HCT116 (cell line): Measurements from ENCODE around the gene FSHR. TPM values are rescaled to one million over a fixed set of nuclear protein-coding genes. Genes with fewer than 3 reads are reported as not detected.

ENCODE experiments used
- ATAC-seq: fragments of 200-7000 bp; cut with Tn5 transposase; 2 replicates; pipeline ENCODE4 v1.9.1; 2020; ENCODE audit warnings: mild to moderate bottlenecking, moderate library complexity
- BruUV-seq: library from RNA; stranded (reverse); fragments of 400-500 nt; replicated peaks from 2 replicates; lab custom pipeline; 2021; lab: Mats Ljungman, UMichigan
- CTCF ChIA-PET: fragments of 300-600 bp; sonication (Branson Sonifier 250); formaldehyde crosslinking; loops from one replicate; lab custom pipeline; 2021; ENCODE audit warnings: antibody characterized with exemption; lab: Charles Lee
- POLR2A ChIA-PET: fragments of 300-600, 350-600 bp; sonication (Branson Sonifier 250); formaldehyde crosslinking; loops from one replicate; lab custom pipeline; 2021; ENCODE audit warnings: antibody characterized with exemption; lab: Charles Lee
- RAD21 ChIA-PET, 2 experiments: fragments of 300-600 bp; sonication (Branson Sonifier 250); formaldehyde crosslinking; loops; one replicate each; lab custom pipeline; 2023; ENCODE audit warnings: low total read pairs in 2 of 2; ENCODE audit not compliant: uncharacterized antibody in 2 of 2, unreplicated experiment in 2 of 2, low non-redundant PET in 1 of 2; lab: Charles Lee
- DNase-seq: peaks from one replicate; pipeline ENCODE4 v3.0.0-alpha.2; 2010; ENCODE audit warnings: low read depth, low spot score
- H2AFZ ChIP-seq: fragments of 200-600 bp; shearing (Covaris generic), sonication (generic); 2 replicates; pipeline ENCODE4 v1.6.1; 2017; ENCODE audit warnings: low read depth, mixed run types, mixed read lengths, antibody characterized with exemption, low read length; ENCODE audit not compliant: poor library complexity, severe bottlenecking
- H3K27ac ChIP-seq: 2 replicates; pipeline ENCODE4 v1.5.1; 2012; ENCODE audit warnings: low read depth, low read length
- H3K27me3 ChIP-seq: fragments of 200-600 bp; sonication (generic); 2 replicates; pipeline ENCODE4 v1.6.1; 2016; ENCODE audit warnings: mixed run types, low read length, mixed read lengths; ENCODE audit not compliant: insufficient read depth
- H3K36me3 ChIP-seq, 2 experiments: fragments of 200-500 bp in 1 of 2; fragments of 200-600 bp in 1 of 2; sonication (Bioruptor generic) in 1 of 2; sonication (generic) in 1 of 2; 2 replicates each; pipeline versions ENCODE4 v1.5.1 to v1.6.1; 2014 to 2016; ENCODE audit warnings: low read length in 2 of 2, inconsistent platforms in 1 of 2, mixed read lengths in 1 of 2, mixed run types in 1 of 2; ENCODE audit not compliant: insufficient read depth in 2 of 2, control insufficient read depth in 1 of 2
- H3K4me1 ChIP-seq, 2 experiments: fragments of 200-600 bp in 1 of 2; sonication (generic) in 1 of 2; 2 replicates each; pipeline versions ENCODE4 v1.5.1 to v1.6.1; 2012 to 2017; ENCODE audit warnings: low read length in 2 of 2, inconsistent platforms in 1 of 2, mild to moderate bottlenecking in 1 of 2, mixed read lengths in 1 of 2, mixed run types in 1 of 2, moderate library complexity in 1 of 2; ENCODE audit not compliant: insufficient read depth in 2 of 2, control insufficient read depth in 1 of 2
- H3K4me2 ChIP-seq: fragments of 200-600 bp; sonication (generic); 2 replicates; pipeline ENCODE4 v1.6.1; 2017; ENCODE audit warnings: mixed run types, low read length, mixed read lengths
- H3K4me3 ChIP-seq, 2 experiments: fragments of 200-600 bp in 1 of 2; sonication (generic) in 1 of 2; replicated peaks in 1 of 2; 2 replicates each; pipeline ENCODE4 v1.5.1; 2011 to 2016; ENCODE audit warnings: low read length in 2 of 2, control low read depth in 1 of 2, low read depth in 1 of 2, mild to moderate bottlenecking in 1 of 2, mixed read lengths in 1 of 2, mixed run types in 1 of 2
- H3K79me2 ChIP-seq: fragments of 200-600 bp; sonication (generic); 2 replicates; pipeline ENCODE4 v1.6.1; 2017; ENCODE audit warnings: mild to moderate bottlenecking, mixed run types, low read length, moderate library complexity, mixed read lengths; ENCODE audit not compliant: insufficient read depth
- H3K9ac ChIP-seq: fragments of 200-600 bp; sonication (generic); 2 replicates; pipeline ENCODE4 v1.6.1; 2016; ENCODE audit warnings: low read length, mixed read lengths
- H3K9me2 ChIP-seq: fragments of 200-600 bp; sonication (generic), shearing (Covaris generic); 2 replicates; pipeline ENCODE4 v1.6.1; 2017; ENCODE audit warnings: mixed run types, mild to moderate bottlenecking, moderate library complexity; ENCODE audit not compliant: insufficient read depth
- H3K9me3 ChIP-seq, 2 experiments: fragments of 200-500 bp in 1 of 2; fragments of 200-600 bp in 1 of 2; sonication (Bioruptor generic) in 1 of 2; sonication (generic) in 1 of 2; 2 replicates each; pipeline ENCODE4 v1.6.1; 2014 to 2017; ENCODE audit warnings: low read length in 2 of 2, mixed read lengths in 2 of 2, inconsistent platforms in 1 of 2, low read depth in 1 of 2, mild to moderate bottlenecking in 1 of 2, mixed run types in 1 of 2, moderate library complexity in 1 of 2; ENCODE audit not compliant: control insufficient read depth in 1 of 2, insufficient read depth in 1 of 2
- H4K20me1 ChIP-seq: fragments of 200-600 bp; sonication (generic), shearing (Covaris generic); 2 replicates; pipeline ENCODE4 v1.6.1; 2017; ENCODE audit warnings: mixed run types, mild to moderate bottlenecking, moderate library complexity; ENCODE audit not compliant: insufficient read depth
- CEBPB ChIP-seq: IDR thresholded peaks from 2 replicates; pipeline ENCODE4 v1.6.1; 2012; ENCODE audit warnings: low read depth
- CTCF ChIP-seq, 3 experiments: fragments of 200-600 bp in 1 of 3; sonication (generic) in 1 of 3; IDR thresholded peaks in 2 of 3; conservative IDR thresholded peaks in 1 of 3; 2 replicates each; pipeline ENCODE4 v1.5.1; 2012 to 2017; ENCODE audit warnings: low read depth in 2 of 3, low read length in 2 of 3, antibody characterized with exemption in 1 of 3, borderline replicate concordance in 1 of 3, control low read depth in 1 of 3, mild to moderate bottlenecking in 1 of 3, mixed read lengths in 1 of 3, mixed run types in 1 of 3, moderate library complexity in 1 of 3; ENCODE audit not compliant: insufficient read depth in 1 of 3
- EGR1 ChIP-seq: IDR thresholded peaks from 2 replicates; pipeline ENCODE4 v1.6.1; 2012; ENCODE audit warnings: low read depth
- EZH2 ChIP-seq: fragments of 200-600 bp; sonication (generic); IDR thresholded peaks from 2 replicates; pipeline ENCODE4 v1.6.1; 2017; ENCODE audit warnings: antibody characterized with exemption, mixed run types
- EZH2phosphoT487 ChIP-seq: fragments of 200-600 bp; IDR thresholded peaks from 2 replicates; pipeline ENCODE4 v1.6.1; 2018; ENCODE audit warnings: antibody characterized with exemption, borderline replicate concordance
- FOSL1 ChIP-seq: IDR thresholded peaks from 2 replicates; pipeline ENCODE4 v1.6.1; 2012; ENCODE audit warnings: low read depth
- JUND ChIP-seq: IDR thresholded peaks from 2 replicates; pipeline ENCODE4 v1.6.1; 2012
- POLR2A ChIP-seq: IDR thresholded peaks from 2 replicates; pipeline ENCODE4 v1.7.0; 2011; ENCODE audit warnings: borderline replicate concordance; ENCODE audit not compliant: insufficient read depth, insufficient read length; ENCODE audit errors: extremely low read depth
- POLR2AphosphoS5 ChIP-seq: IDR thresholded peaks from 2 replicates; pipeline ENCODE4 v1.6.1; 2011; ENCODE audit warnings: mild to moderate bottlenecking, low read depth, low read length, moderate library complexity
- RAD21 ChIP-seq: IDR thresholded peaks from 2 replicates; pipeline ENCODE4 v1.6.1; 2012; ENCODE audit warnings: low read depth, mild to moderate bottlenecking
- REST ChIP-seq: IDR thresholded peaks from 2 replicates; pipeline ENCODE4 v1.6.1; 2012; ENCODE audit warnings: low read depth
- YY1 ChIP-seq: IDR thresholded peaks from 2 replicates; pipeline ENCODE4 v1.6.1; 2011; ENCODE audit warnings: low read length, low read depth, moderate library complexity, mild to moderate bottlenecking; ENCODE audit not compliant: insufficient replicate concordance; ENCODE audit errors: extremely low read depth
- ZFX ChIP-seq: fragments of 450-650 bp; IDR thresholded peaks from 2 replicates; pipeline ENCODE4 v1.6.1; 2017
- ZNF274 ChIP-seq: fragments of 200-500 bp; sonication (Bioruptor generic); IDR thresholded peaks from 2 replicates; pipeline ENCODE4 v1.6.1; 2014; ENCODE audit warnings: mild to moderate bottlenecking, low read depth, low read length, inconsistent platforms
- intact Hi-C: fragments of 100-400 bp; cut with micrococcal nuclease; formaldehyde crosslinking; loops from 2 replicates; pipeline ENCODE4 v1.10.0; 2022
- total RNA-seq: library from RNA; stranded (reverse); gene quantifications from one replicate; pipeline ENCODE4 v1.2.1, GENCODE V29; 2021; ENCODE audit not compliant: unreplicated experiment
- TF ChIP-seq, protein P1 (sequence below): IDR thresholded peaks from 2 replicates; pipeline ENCODE4 v1.6.1; 2012
- TF ChIP-seq, protein P2 (sequence below): IDR thresholded peaks from 2 replicates; pipeline ENCODE4 v1.6.1; 2011; ENCODE audit warnings: mild to moderate bottlenecking, low read length, moderate library complexity; ENCODE audit not compliant: insufficient replicate concordance; ENCODE audit errors: extremely low read depth
- TF ChIP-seq, protein P3 (sequence below): IDR thresholded peaks from 2 replicates; pipeline ENCODE4 v1.6.1; 2012

The FSHR gene
- total RNA-seq, 1 experiment from 2014 or later = not detected

DNA sequence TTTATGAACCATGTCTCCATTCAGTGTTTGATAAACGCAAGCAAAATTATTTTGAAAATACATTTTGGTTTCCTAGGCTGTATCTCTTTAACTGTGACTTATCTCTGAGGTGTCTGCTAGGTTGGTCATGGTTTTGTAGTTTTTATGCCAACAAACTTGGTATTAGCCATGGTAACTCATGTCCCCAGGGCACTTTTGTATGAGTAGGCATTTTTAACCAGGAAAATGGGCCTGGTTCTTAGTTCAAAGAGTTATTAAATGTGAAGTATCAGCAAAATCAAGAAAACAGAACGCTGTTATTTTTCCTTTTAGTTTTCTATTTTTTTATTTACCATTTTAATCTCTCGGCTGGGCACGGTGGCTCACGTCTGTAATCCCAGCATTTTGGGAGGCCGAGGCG lies 219.5 kb downstream of the FSHR start:
- Histone ChIP-seq H3K4me2 (no peak overlapping the region), H3K36me3 (no peaks in the 10 kb centered on the region), H3K9ac (no peak overlapping the region), H3K9me2 (no peaks in the 10 kb centered on the region), H3K27ac (no peak overlapping the region), H4K20me1 (no peaks in the 10 kb centered on the region), H3K4me1 (no peaks in the 10 kb centered on the region), H3K79me2 (no peaks in the 10 kb centered on the region), H3K9me3 (no peaks in the 10 kb centered on the region), H3K27me3 (peaks cover 7% of the 10 kb centered on the region; the same call in 1 of the 2 replicates), H2AFZ (no peak overlapping the region), H3K4me3 (no peak overlapping the region)
- intact Hi-C loops = no loop called here
- ChIA-PET POLR2A (no interaction called here), CTCF (no interaction called here), RAD21 (no interaction called here)
- BruUV-seq = no TSS peak
- TF ChIP-seq CTCF (IDR thresholded peaks at IDR 0.05 in 2 of 3, conservative IDR thresholded peaks at IDR 0.05 in 1 of 3; ENCODE audit: borderline replicate concordance in 1 of 3, insufficient read depth in 1 of 3, low read depth in 2 of 3, low read length in 2 of 3) (no peak), REST (no peak), YY1 (no peak), ZNF274 (no peak), JUND (no peak), FOSL1 (no peak), EGR1 (no peak), EZH2 (no peak), CEBPB (no peak), POLR2A (no peak), POLR2AphosphoS5 (no peak), RAD21 (no peak), EZH2phosphoT487 (no peak), ZFX (no peak)
- TF ChIP-seq, protein P1, sequence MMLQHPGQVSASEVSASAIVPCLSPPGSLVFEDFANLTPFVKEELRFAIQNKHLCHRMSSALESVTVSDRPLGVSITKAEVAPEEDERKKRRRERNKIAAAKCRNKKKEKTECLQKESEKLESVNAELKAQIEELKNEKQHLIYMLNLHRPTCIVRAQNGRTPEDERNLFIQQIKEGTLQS = no peak
- TF ChIP-seq, protein P2, sequence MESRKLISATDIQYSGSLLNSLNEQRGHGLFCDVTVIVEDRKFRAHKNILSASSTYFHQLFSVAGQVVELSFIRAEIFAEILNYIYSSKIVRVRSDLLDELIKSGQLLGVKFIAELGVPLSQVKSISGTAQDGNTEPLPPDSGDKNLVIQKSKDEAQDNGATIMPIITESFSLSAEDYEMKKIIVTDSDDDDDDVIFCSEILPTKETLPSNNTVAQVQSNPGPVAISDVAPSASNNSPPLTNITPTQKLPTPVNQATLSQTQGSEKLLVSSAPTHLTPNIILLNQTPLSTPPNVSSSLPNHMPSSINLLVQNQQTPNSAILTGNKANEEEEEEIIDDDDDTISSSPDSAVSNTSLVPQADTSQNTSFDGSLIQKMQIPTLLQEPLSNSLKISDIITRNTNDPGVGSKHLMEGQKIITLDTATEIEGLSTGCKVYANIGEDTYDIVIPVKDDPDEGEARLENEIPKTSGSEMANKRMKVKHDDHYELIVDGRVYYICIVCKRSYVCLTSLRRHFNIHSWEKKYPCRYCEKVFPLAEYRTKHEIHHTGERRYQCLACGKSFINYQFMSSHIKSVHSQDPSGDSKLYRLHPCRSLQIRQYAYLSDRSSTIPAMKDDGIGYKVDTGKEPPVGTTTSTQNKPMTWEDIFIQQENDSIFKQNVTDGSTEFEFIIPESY = no peak
- TF ChIP-seq, protein P3, sequence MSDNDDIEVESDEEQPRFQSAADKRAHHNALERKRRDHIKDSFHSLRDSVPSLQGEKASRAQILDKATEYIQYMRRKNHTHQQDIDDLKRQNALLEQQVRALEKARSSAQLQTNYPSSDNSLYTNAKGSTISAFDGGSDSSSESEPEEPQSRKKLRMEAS = no peak
- ATAC-seq = no peak
- no peak for DNase-seq
